Hepatocyte (in vitro differentiated cells): ENCODE measurements around the gene ZCCHC24.

ENCODE experiments used
- CTCF ChIP-seq: fragments of 200-600 bp; sonication (generic); IDR thresholded peaks from 2 replicates; pipeline ENCODE4 v1.5.1; 2016; ENCODE audit warnings: antibody characterized with exemption, mild to moderate bottlenecking; ENCODE audit not compliant: poor library complexity
- EZH2 ChIP-seq: fragments of 200-600 bp; sonication (generic); IDR thresholded peaks from 2 replicates; pipeline ENCODE4 v1.6.1; 2016; ENCODE audit warnings: antibody characterized with exemption, mild to moderate bottlenecking, borderline replicate concordance

- TF ChIP-seq CTCF (no peak), EZH2 (no peak)
These were observed 110.9 kb downstream of the ZCCHC24 start for GRCh38 chr10:79334573-79334972.
